Anterior cingulate cortex (tissue), 58 donors: ENCODE results near the gene PARL.

ENCODE experiments used
- DNase-seq, 58 donors: peaks; one replicate each; lab custom pipeline; 2025; lab: John Stamatoyannopoulos, UW

Gene PARL

DNA sequence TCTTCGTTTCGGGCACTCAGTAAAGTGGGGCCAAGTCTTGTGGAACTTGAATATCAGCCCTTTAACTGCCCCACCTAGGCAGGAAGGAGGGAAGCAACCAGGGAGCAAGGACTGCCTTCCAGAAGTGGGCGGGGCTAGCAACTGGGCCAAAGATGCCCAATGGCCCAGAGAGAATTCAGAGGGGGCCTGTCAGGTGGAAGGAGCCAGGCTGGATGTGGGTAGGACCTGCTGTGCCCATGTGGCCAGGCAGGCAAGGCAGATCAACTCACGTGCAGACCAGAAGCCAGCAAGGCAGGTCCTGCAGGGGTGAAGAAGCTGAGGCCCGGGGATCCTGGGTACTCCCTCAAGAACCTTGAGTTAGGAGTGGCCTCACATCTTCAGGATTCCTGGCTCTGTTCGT lies 64.8 kb downstream of the PARL start:
- DNase-seq: no peak

DNA sequence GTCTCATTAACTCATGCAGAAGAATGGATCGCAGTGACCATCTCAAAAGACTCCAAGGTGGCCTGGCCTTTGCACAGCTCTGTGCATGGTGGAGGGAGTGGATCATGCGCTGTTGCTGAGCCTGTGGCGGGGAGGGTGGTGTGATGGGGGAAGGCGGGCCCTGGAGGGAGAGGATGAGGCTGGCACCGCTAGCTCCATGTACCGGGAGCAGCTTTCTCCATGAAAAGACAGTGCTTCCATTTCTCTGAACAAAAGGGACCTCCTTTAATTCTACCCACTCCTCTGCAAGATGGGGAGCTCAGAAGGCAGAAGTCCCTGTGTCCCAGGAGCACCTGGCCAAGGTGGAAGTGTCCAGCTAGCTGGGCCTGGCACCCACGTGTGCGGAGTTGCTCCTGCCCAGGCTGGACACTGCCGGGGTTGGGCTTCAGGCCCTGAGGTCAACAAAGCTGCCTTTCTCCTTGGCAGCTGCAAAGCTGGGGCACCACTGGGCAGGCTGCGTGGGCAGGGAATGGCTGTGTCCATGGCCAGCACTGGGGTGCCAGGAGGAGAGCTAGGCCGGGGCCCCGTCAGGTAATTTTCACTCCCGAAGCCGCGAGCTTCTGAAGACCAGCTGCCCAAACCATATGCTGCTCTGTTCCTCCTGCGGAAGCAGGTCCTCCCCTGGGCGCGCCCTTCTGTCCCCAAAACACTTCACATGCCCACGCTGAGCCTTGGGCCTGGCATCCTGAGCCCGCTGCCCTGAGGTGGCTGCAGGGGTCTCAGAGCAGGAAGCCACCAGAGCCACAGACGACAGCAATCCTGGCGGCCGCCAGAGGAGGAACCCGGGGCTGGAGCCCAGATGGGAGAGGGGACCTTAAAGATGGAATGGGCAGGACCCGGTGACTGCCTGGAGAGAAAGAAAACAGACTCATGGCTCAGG lies 65.7 kb downstream of the PARL start:
- DNase-seq: peak in 53 of 58 donors; percentile 20 to 96 (median 82)

DNA sequence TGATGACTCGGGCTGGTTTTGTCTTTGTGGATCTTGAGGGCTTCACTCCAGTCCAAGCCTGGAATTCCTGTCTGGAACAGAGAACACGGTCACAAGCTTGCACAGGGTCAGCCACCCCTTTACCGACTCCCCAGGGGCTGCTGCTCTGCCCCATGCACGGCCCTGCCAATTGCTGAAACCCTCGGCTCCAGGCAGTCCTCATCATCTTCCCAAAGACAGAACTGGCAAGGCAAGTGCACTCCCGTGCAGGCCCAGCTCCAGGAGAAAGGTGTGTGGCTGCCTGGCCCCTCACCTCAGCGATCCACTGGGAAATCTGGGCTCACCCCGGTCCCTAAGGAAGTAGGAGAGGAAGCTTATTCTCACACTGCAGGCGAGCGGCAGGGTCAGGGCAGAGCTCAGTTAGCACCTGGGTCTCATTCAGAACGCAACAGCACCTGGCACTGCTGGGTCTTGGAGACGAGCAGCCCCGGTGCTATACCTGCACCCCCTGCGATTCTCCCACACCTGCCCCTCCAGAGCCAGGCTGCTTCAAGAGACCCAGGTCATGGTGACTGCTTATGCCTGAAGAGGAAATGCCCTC lies 66.5 kb downstream of the PARL start:
- no peak for DNase-seq

DNA sequence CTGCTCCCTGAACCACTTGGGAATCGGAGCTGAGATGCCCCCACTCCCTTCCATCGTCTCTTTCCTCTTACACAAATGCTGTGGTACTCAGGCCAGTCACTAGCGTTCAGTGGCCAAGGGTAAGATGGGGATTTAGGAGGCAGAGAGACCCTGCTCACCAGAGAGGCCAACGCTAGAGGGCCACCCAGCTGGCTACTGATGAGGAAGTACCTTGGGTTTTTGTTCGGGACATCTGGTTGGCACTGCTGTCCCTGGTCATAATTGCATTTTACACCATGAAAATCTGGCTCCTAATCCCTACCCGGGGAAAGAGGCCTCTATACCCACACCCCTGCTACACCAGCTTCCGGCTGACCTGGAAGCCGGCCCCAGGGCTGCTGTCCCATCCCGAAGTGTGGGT lies 67.0 kb downstream of the PARL start:
- no peak for DNase-seq

DNA sequence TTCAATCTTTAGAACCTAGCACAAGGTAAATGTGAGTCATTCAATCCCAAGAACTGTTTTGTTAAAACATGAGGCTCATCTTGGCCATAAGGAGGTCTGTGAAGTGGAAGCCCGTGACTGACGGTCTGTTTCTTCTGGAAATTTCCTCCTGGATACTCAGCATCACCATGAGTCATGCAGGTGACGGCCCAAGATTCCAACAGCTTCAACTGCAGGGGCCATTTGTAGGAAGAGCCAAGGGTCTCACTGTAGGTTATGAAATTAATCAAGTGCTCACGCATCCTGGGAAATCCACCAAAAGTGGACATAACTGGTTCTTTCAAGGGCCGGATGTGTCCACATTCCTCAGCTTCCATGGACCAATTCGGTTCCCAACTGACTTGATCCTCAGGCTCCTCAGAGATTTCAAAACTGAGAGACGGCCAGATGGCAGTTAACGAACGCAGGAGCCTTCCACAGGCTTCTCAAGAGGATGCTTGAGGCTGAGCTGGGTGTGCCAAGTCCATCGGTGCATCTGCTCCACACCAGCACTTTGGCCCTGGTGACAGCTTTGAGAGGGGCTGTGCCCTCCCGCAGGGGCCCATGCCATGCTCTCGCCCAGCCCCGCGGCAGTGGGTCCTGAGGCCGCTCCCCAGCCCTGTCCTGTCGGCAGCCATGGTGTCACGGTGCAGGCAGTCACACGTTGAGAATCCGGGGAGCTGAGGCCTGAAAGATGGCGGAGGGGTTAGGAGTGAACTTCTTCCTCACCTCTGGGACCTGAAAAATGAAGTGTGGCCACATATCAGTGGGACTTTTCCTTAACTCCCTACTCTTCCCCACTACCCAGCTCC lies 67.8 kb downstream of the PARL start:
- no peak for DNase-seq

- no peak for DNase-seq
These were observed 68.7 kb downstream of the PARL start for GRCh38 chr3:183815951-183816475.

DNA sequence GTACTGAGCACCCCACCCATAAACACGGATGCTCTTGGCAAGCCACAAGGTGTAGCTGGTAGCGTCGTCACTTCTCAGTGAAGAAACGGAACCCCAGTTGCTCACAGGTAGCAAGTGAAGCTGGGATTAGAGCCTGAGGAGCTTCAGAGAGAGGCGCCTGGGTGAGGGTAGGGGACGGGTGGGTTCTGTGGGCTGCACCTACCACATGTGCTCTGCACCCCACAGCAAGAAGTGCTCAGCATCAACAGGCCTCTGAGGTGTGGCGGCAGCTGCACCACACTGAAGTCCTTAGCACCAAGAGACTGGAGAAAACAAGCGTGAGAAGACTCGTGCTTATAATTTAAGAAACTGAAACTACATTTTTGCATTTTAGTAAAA lies 69.1 kb downstream of the PARL start:
- no peak for DNase-seq

- DNase-seq: no peak
These were observed 70.4 kb downstream of the PARL start for GRCh38 chr3:183814240-183814639.

GRCh38 chr3:183812761-183813445 lies 71.8 kb downstream of the PARL start:
- DNase-seq: peak in 33 of 58 donors; percentile 10 to 81 (median 45)

GRCh38 chr3:183811638-183812037 lies 73.0 kb downstream of the PARL start:
- DNase-seq: no peak

- DNase-seq: no peak
These were observed 73.8 kb downstream of the PARL start for GRCh38 chr3:183810643-183811594.

GRCh38 chr3:183809270-183809669 lies 75.4 kb downstream of the PARL start:
- no peak for DNase-seq

- no peak for DNase-seq
These were observed 76.3 kb downstream of the PARL start for GRCh38 chr3:183808355-183808754.

- no peak for DNase-seq
These were observed 76.8 kb downstream of the PARL start for GRCh38 chr3:183807881-183808280.

DNA sequence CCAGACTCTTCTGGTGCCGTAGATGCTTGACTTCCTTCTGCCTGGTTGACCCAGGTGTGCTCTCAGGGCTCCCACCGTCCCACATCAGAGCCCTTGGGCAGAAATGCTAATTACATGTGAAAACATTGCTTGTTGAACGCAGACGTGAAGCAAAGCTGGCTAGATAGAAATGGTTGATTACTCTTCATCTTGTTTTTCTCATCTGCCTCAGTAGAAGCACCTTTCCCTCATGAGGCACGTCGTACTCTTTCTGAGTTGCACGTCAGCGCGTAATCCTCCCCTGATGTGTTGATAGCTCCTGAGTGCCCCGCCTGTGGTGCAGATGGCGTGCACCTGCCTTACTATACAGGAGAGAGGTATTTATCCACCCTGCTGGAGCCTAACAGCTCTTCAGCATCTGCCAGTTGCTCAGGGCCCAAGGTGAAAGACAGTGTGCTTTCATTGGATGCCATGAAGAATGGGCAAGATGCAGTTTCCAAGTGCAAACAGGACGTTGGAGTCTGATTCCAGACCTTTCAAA lies 77.4 kb downstream of the PARL start:
- DNase-seq: no peak

DNA sequence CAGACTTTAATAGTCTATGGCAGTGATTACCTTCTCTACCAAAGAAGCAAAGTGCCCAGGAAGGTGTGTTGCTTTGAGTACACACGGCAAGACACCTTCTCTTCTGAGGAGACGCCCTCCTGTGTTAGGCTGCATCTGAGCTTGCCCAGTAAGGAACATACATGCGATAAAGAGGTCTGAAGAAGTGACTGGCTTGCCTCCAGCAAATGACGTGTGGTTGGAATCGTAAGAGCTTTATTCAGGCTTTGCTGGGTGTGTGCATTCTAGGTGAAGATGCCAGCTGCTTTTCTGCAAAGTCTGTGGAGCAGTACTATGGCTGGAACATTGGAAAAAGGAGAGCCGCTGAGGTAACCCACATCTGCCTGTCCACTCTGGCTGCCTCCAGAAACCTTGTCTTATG lies 81.7 kb downstream of the PARL start:
- peak in 7 of 58 donors; percentile 25 to 51 (median 35) for DNase-seq

- no peak for DNase-seq
These were observed 83.1 kb downstream of the PARL start for GRCh38 chr3:183801601-183802000.

GRCh38 chr3:183800243-183800863 lies 84.3 kb downstream of the PARL start:
- DNase-seq: peak in 49 of 58 donors; percentile 18 to 92 (median 70)
